HCT116 (cell line): Measurements from ENCODE around the gene HOXA13. TPM values are rescaled to one million over a fixed set of nuclear protein-coding genes. Genes with fewer than 3 reads are reported as not detected.

Experiments
- ATAC-seq: fragments of 200-7000 bp; cut with Tn5 transposase; 2 replicates; pipeline ENCODE4 v1.9.1; 2020; ENCODE audit warnings: mild to moderate bottlenecking, moderate library complexity
- BruUV-seq: library from RNA; stranded (reverse); fragments of 400-500 nt; replicated peaks from 2 replicates; lab custom pipeline; 2021; lab: Mats Ljungman, UMichigan
- CTCF ChIA-PET: fragments of 300-600 bp; sonication (Branson Sonifier 250); formaldehyde crosslinking; loops from one replicate; lab custom pipeline; 2021; ENCODE audit warnings: antibody characterized with exemption; lab: Charles Lee
- POLR2A ChIA-PET: fragments of 300-600, 350-600 bp; sonication (Branson Sonifier 250); formaldehyde crosslinking; loops from one replicate; lab custom pipeline; 2021; ENCODE audit warnings: antibody characterized with exemption; lab: Charles Lee
- RAD21 ChIA-PET, 2 experiments: fragments of 300-600 bp; sonication (Branson Sonifier 250); formaldehyde crosslinking; loops; one replicate each; lab custom pipeline; 2023; ENCODE audit warnings: low total read pairs in 2 of 2; ENCODE audit not compliant: uncharacterized antibody in 2 of 2, unreplicated experiment in 2 of 2, low non-redundant PET in 1 of 2; lab: Charles Lee
- DNase-seq: peaks from one replicate; pipeline ENCODE4 v3.0.0-alpha.2; 2010; ENCODE audit warnings: low read depth, low spot score
- H2AFZ ChIP-seq: fragments of 200-600 bp; shearing (Covaris generic), sonication (generic); 2 replicates; pipeline ENCODE4 v1.6.1; 2017; ENCODE audit warnings: low read depth, mixed run types, mixed read lengths, antibody characterized with exemption, low read length; ENCODE audit not compliant: poor library complexity, severe bottlenecking
- H3K27ac ChIP-seq: 2 replicates; pipeline ENCODE4 v1.5.1; 2012; ENCODE audit warnings: low read depth, low read length
- H3K27me3 ChIP-seq: fragments of 200-600 bp; sonication (generic); 2 replicates; pipeline ENCODE4 v1.6.1; 2016; ENCODE audit warnings: mixed run types, low read length, mixed read lengths; ENCODE audit not compliant: insufficient read depth
- H3K36me3 ChIP-seq, 2 experiments: fragments of 200-500 bp in 1 of 2; fragments of 200-600 bp in 1 of 2; sonication (Bioruptor generic) in 1 of 2; sonication (generic) in 1 of 2; 2 replicates each; pipeline versions ENCODE4 v1.5.1 to v1.6.1; 2014 to 2016; ENCODE audit warnings: low read length in 2 of 2, inconsistent platforms in 1 of 2, mixed read lengths in 1 of 2, mixed run types in 1 of 2; ENCODE audit not compliant: insufficient read depth in 2 of 2, control insufficient read depth in 1 of 2
- H3K4me1 ChIP-seq, 2 experiments: fragments of 200-600 bp in 1 of 2; sonication (generic) in 1 of 2; 2 replicates each; pipeline versions ENCODE4 v1.5.1 to v1.6.1; 2012 to 2017; ENCODE audit warnings: low read length in 2 of 2, inconsistent platforms in 1 of 2, mild to moderate bottlenecking in 1 of 2, mixed read lengths in 1 of 2, mixed run types in 1 of 2, moderate library complexity in 1 of 2; ENCODE audit not compliant: insufficient read depth in 2 of 2, control insufficient read depth in 1 of 2
- H3K4me2 ChIP-seq: fragments of 200-600 bp; sonication (generic); 2 replicates; pipeline ENCODE4 v1.6.1; 2017; ENCODE audit warnings: mixed run types, low read length, mixed read lengths
- H3K4me3 ChIP-seq, 2 experiments: fragments of 200-600 bp in 1 of 2; sonication (generic) in 1 of 2; replicated peaks in 1 of 2; 2 replicates each; pipeline ENCODE4 v1.5.1; 2011 to 2016; ENCODE audit warnings: low read length in 2 of 2, control low read depth in 1 of 2, low read depth in 1 of 2, mild to moderate bottlenecking in 1 of 2, mixed read lengths in 1 of 2, mixed run types in 1 of 2
- H3K79me2 ChIP-seq: fragments of 200-600 bp; sonication (generic); 2 replicates; pipeline ENCODE4 v1.6.1; 2017; ENCODE audit warnings: mild to moderate bottlenecking, mixed run types, low read length, moderate library complexity, mixed read lengths; ENCODE audit not compliant: insufficient read depth
- H3K9ac ChIP-seq: fragments of 200-600 bp; sonication (generic); 2 replicates; pipeline ENCODE4 v1.6.1; 2016; ENCODE audit warnings: low read length, mixed read lengths
- H3K9me2 ChIP-seq: fragments of 200-600 bp; sonication (generic), shearing (Covaris generic); 2 replicates; pipeline ENCODE4 v1.6.1; 2017; ENCODE audit warnings: mixed run types, mild to moderate bottlenecking, moderate library complexity; ENCODE audit not compliant: insufficient read depth
- H3K9me3 ChIP-seq, 2 experiments: fragments of 200-500 bp in 1 of 2; fragments of 200-600 bp in 1 of 2; sonication (Bioruptor generic) in 1 of 2; sonication (generic) in 1 of 2; 2 replicates each; pipeline ENCODE4 v1.6.1; 2014 to 2017; ENCODE audit warnings: low read length in 2 of 2, mixed read lengths in 2 of 2, inconsistent platforms in 1 of 2, low read depth in 1 of 2, mild to moderate bottlenecking in 1 of 2, mixed run types in 1 of 2, moderate library complexity in 1 of 2; ENCODE audit not compliant: control insufficient read depth in 1 of 2, insufficient read depth in 1 of 2
- H4K20me1 ChIP-seq: fragments of 200-600 bp; sonication (generic), shearing (Covaris generic); 2 replicates; pipeline ENCODE4 v1.6.1; 2017; ENCODE audit warnings: mixed run types, mild to moderate bottlenecking, moderate library complexity; ENCODE audit not compliant: insufficient read depth
- ATF3 ChIP-seq: IDR thresholded peaks from 2 replicates; pipeline ENCODE4 v1.6.1; 2012
- CBX3 ChIP-seq: IDR thresholded peaks from 2 replicates; pipeline ENCODE4 v1.6.1; 2012; ENCODE audit warnings: low read depth
- CEBPB ChIP-seq: IDR thresholded peaks from 2 replicates; pipeline ENCODE4 v1.6.1; 2012; ENCODE audit warnings: low read depth
- CTCF ChIP-seq, 3 experiments: fragments of 200-600 bp in 1 of 3; sonication (generic) in 1 of 3; IDR thresholded peaks in 2 of 3; conservative IDR thresholded peaks in 1 of 3; 2 replicates each; pipeline ENCODE4 v1.5.1; 2012 to 2017; ENCODE audit warnings: low read depth in 2 of 3, low read length in 2 of 3, antibody characterized with exemption in 1 of 3, borderline replicate concordance in 1 of 3, control low read depth in 1 of 3, mild to moderate bottlenecking in 1 of 3, mixed read lengths in 1 of 3, mixed run types in 1 of 3, moderate library complexity in 1 of 3; ENCODE audit not compliant: insufficient read depth in 1 of 3
- EGR1 ChIP-seq: IDR thresholded peaks from 2 replicates; pipeline ENCODE4 v1.6.1; 2012; ENCODE audit warnings: low read depth
- EZH2 ChIP-seq: fragments of 200-600 bp; sonication (generic); IDR thresholded peaks from 2 replicates; pipeline ENCODE4 v1.6.1; 2017; ENCODE audit warnings: antibody characterized with exemption, mixed run types
- EZH2phosphoT487 ChIP-seq: fragments of 200-600 bp; IDR thresholded peaks from 2 replicates; pipeline ENCODE4 v1.6.1; 2018; ENCODE audit warnings: antibody characterized with exemption, borderline replicate concordance
- FOSL1 ChIP-seq: IDR thresholded peaks from 2 replicates; pipeline ENCODE4 v1.6.1; 2012; ENCODE audit warnings: low read depth
- JUND ChIP-seq: IDR thresholded peaks from 2 replicates; pipeline ENCODE4 v1.6.1; 2012
- MAX ChIP-seq: IDR thresholded peaks from 2 replicates; pipeline ENCODE4 v1.6.1; 2012
- POLR2A ChIP-seq: IDR thresholded peaks from 2 replicates; pipeline ENCODE4 v1.7.0; 2011; ENCODE audit warnings: borderline replicate concordance; ENCODE audit not compliant: insufficient read depth, insufficient read length; ENCODE audit errors: extremely low read depth
- POLR2AphosphoS5 ChIP-seq: IDR thresholded peaks from 2 replicates; pipeline ENCODE4 v1.6.1; 2011; ENCODE audit warnings: mild to moderate bottlenecking, low read depth, low read length, moderate library complexity
- REST ChIP-seq: IDR thresholded peaks from 2 replicates; pipeline ENCODE4 v1.6.1; 2012; ENCODE audit warnings: low read depth
- SIN3A ChIP-seq: IDR thresholded peaks from 2 replicates; pipeline ENCODE4 v1.6.1; 2012; ENCODE audit warnings: low read depth
- SRF ChIP-seq: IDR thresholded peaks from 2 replicates; pipeline ENCODE4 v1.6.1; 2012; ENCODE audit warnings: low read depth
- TCF7L2 ChIP-seq: IDR thresholded peaks from 2 replicates; pipeline ENCODE4 v1.7.0; 2011; ENCODE audit warnings: borderline replicate concordance, inconsistent platforms; ENCODE audit not compliant: insufficient read depth, insufficient read length; ENCODE audit errors: extremely low read depth
- YY1 ChIP-seq: IDR thresholded peaks from 2 replicates; pipeline ENCODE4 v1.6.1; 2011; ENCODE audit warnings: low read length, low read depth, moderate library complexity, mild to moderate bottlenecking; ENCODE audit not compliant: insufficient replicate concordance; ENCODE audit errors: extremely low read depth
- ZBTB33 ChIP-seq: IDR thresholded peaks from 2 replicates; pipeline ENCODE4 v1.6.1; 2011; ENCODE audit warnings: mild to moderate bottlenecking, low read length, moderate library complexity; ENCODE audit not compliant: insufficient replicate concordance; ENCODE audit errors: extremely low read depth
- ZFX ChIP-seq: fragments of 450-650 bp; IDR thresholded peaks from 2 replicates; pipeline ENCODE4 v1.6.1; 2017
- ZNF274 ChIP-seq: fragments of 200-500 bp; sonication (Bioruptor generic); IDR thresholded peaks from 2 replicates; pipeline ENCODE4 v1.6.1; 2014; ENCODE audit warnings: mild to moderate bottlenecking, low read depth, low read length, inconsistent platforms
- intact Hi-C: fragments of 100-400 bp; cut with micrococcal nuclease; formaldehyde crosslinking; loops from 2 replicates; pipeline ENCODE4 v1.10.0; 2022
- total RNA-seq: library from RNA; stranded (reverse); gene quantifications from one replicate; pipeline ENCODE4 v1.2.1, GENCODE V29; 2021; ENCODE audit not compliant: unreplicated experiment

The HOXA13 gene
- total RNA-seq, 1 experiment from 2014 or later = 3.6 TPM

- Histone ChIP-seq H3K9ac (no peak overlapping the region), H3K36me3 (no peaks in the 10 kb centered on the region), H3K27ac (no peak overlapping the region), H3K9me2 (no peaks in the 10 kb centered on the region), H4K20me1 (no peaks in the 10 kb centered on the region), H2AFZ (no peak overlapping the region), H3K9me3 (no peaks in the 10 kb centered on the region), H3K79me2 (no peaks in the 10 kb centered on the region), H3K27me3 (no peaks in the 10 kb centered on the region), H3K4me1 (no peaks in the 10 kb centered on the region), H3K4me3 (no peak overlapping the region), H3K4me2 (no peak overlapping the region)
- ChIA-PET CTCF (no interaction called here), POLR2A (no interaction called here), RAD21 (no interaction called here)
- no TSS peak for BruUV-seq
- DNase-seq = no peak
- TF ChIP-seq EGR1 = no peak
- no peak for TF ChIP-seq REST
- no peak for TF ChIP-seq CTCF (IDR thresholded peaks at IDR 0.05 in 2 of 3, conservative IDR thresholded peaks at IDR 0.05 in 1 of 3; ENCODE audit: borderline replicate concordance in 1 of 3, insufficient read depth in 1 of 3, low read depth in 2 of 3, low read length in 2 of 3)
- no peak for TF ChIP-seq ZNF274
- TF ChIP-seq YY1 = no peak
- no peak for TF ChIP-seq POLR2AphosphoS5
- no peak for TF ChIP-seq CBX3
- no peak for TF ChIP-seq SIN3A
- TF ChIP-seq JUND = no peak
- no peak for TF ChIP-seq CEBPB
- no peak for TF ChIP-seq ATF3
- TF ChIP-seq POLR2A = no peak
- no peak for TF ChIP-seq SRF
- TF ChIP-seq FOSL1 = no peak
- no peak for TF ChIP-seq EZH2
- TF ChIP-seq MAX = no peak
- TF ChIP-seq EZH2phosphoT487 = no peak
- no peak for TF ChIP-seq TCF7L2
- no peak for TF ChIP-seq ZBTB33
- TF ChIP-seq ZFX = no peak
- intact Hi-C loops = no loop called here
- ATAC-seq = no peak
These were observed 49.2 kb upstream of the HOXA13 start for GRCh38 chr7:27248911-27249723.
